ENCODE data around the gene CITED2. TPM values are rescaled to one million over a fixed set of nuclear protein-coding genes. Genes with fewer than 3 reads are reported as not detected.

CITED2 gene
- total RNA-seq, 1 experiment from 2014 or later, result 110 TPM

DNA sequence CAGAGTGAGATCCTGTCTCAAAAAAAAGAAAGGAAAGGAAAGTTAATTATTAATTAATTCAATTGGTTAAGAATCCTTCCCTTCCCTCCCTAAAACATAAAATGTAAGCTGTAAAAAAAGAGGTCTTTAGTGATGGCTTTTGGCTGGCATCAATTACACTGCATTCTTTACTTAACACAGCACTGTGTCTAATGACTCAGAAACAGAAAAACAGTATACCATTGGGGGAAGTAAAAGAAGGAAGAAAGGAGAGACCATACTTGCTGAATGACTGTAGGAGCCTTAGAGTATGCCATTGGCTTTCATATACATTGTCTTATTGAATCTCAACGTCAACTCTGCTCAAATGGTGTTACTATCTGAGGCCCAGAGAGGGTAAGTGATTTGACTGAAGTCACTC is 18.3 kb upstream of the CITED2 start:
- H3K4me1 ChIP-seq (ENCODE audit: insufficient read depth, low read length), result peaks cover 3% of the 10 kb centered on the region; the same call in 1 of the 2 replicates
- H3K18ac ChIP-seq (ENCODE audit: insufficient read length, low read depth, low read length), result no peak overlapping the region
- Mint-ChIP-seq H3K4me1 (peaks cover 8 to 15% of the 10 kb centered on the region in 2 experiments), H3K9me3 (peaks cover 0 to 3% of the 10 kb centered on the region in 2 experiments; a peak in 1 of 5 replicates), H3K27me3 (ENCODE audit: low read depth) (peaks cover 55% of the 10 kb centered on the region), H3K27ac (no peak overlapping the region), H3K4me3 (no peak overlapping the region), H3K36me3 (ENCODE audit: insufficient read depth in 1 of 3, low read depth in 3 of 3) (peaks cover 0 to 3% (median 0%) of the 10 kb centered on the region in 3 experiments; a peak in 1 of 7 replicates)
- no peak overlapping the region for H3T11ph ChIP-seq (ENCODE audit: low read length)
- WGBS (ENCODE audit: extremely low coverage, insufficient read length, low lambda C conversion rate), result no CpG with 5 or more reads among the region's 1 CpG
- H2BK5ac ChIP-seq (ENCODE audit: insufficient read length, low read length), result no peak overlapping the region
- no peaks in the 10 kb centered on the region for H3K23me2 ChIP-seq (ENCODE audit: insufficient read length, low read depth, low read length, poor library complexity, severe bottlenecking)
- no peak overlapping the region for H4K8ac ChIP-seq (replicated peaks; ENCODE audit: insufficient read length, low read depth, low read length)
- peaks cover 13% of the 10 kb centered on the region for H3K27me3 ChIP-seq (ENCODE audit: insufficient read depth, low read length)
- H3K4ac ChIP-seq (ENCODE audit: low read depth, low read length), result no peak overlapping the region
- TF ChIP-seq, protein P1, sequence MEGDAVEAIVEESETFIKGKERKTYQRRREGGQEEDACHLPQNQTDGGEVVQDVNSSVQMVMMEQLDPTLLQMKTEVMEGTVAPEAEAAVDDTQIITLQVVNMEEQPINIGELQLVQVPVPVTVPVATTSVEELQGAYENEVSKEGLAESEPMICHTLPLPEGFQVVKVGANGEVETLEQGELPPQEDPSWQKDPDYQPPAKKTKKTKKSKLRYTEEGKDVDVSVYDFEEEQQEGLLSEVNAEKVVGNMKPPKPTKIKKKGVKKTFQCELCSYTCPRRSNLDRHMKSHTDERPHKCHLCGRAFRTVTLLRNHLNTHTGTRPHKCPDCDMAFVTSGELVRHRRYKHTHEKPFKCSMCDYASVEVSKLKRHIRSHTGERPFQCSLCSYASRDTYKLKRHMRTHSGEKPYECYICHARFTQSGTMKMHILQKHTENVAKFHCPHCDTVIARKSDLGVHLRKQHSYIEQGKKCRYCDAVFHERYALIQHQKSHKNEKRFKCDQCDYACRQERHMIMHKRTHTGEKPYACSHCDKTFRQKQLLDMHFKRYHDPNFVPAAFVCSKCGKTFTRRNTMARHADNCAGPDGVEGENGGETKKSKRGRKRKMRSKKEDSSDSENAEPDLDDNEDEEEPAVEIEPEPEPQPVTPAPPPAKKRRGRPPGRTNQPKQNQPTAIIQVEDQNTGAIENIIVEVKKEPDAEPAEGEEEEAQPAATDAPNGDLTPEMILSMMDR (conservative IDR thresholded peaks at IDR 0.05), result no peak
- H3K27ac ChIP-seq (ENCODE audit: insufficient read length, low read depth, low read length), result no peak overlapping the region
- no peak overlapping the region for H2AFZ ChIP-seq (ENCODE audit: low read length)
- H3K56ac ChIP-seq (ENCODE audit: insufficient read length, low read depth, low read length), result no peak overlapping the region
- no peak overlapping the region for H2BK20ac ChIP-seq (ENCODE audit: low read depth, low read length, poor library complexity, severe bottlenecking)
- H4K20me1 ChIP-seq (ENCODE audit: control insufficient read depth, insufficient read depth, insufficient read length), result no peaks in the 10 kb centered on the region
- no peak overlapping the region for H3K23ac ChIP-seq (ENCODE audit: insufficient read length, low read depth, low read length)
- H3K79me2 ChIP-seq (ENCODE audit: insufficient read depth, low read length), result no peaks in the 10 kb centered on the region
- no peak overlapping the region for H2BK15ac ChIP-seq (ENCODE audit: low read depth, low read length)
- H3K14ac ChIP-seq (ENCODE audit: insufficient read depth, low read length), result no peak overlapping the region
- H3K9me3 ChIP-seq (ENCODE audit: control insufficient read depth, low read depth, low read length), result no peaks in the 10 kb centered on the region
- no peak overlapping the region for H2BK120ac ChIP-seq (ENCODE audit: low read depth, low read length, poor library complexity, severe bottlenecking)
- H3K4me2 ChIP-seq (ENCODE audit: insufficient read depth, insufficient read length, low read length), result no peak overlapping the region
- H2AK5ac ChIP-seq (ENCODE audit: insufficient read length, low read length), result no peak overlapping the region
- H2BK12ac ChIP-seq (ENCODE audit: insufficient read length, low read depth, low read length), result no peak overlapping the region
- no peak overlapping the region for H4K5ac ChIP-seq (ENCODE audit: insufficient read length, low read depth, low read length)
- H3K79me1 ChIP-seq (ENCODE audit: insufficient read depth, low read depth, low read length, poor library complexity, severe bottlenecking), result no peaks in the 10 kb centered on the region
- no peak for DNase-seq
- no peak overlapping the region for H4K91ac ChIP-seq (ENCODE audit: insufficient read length, low read depth, low read length)
- H3K9ac ChIP-seq (ENCODE audit: extremely low read depth, insufficient read length, low read length), result no peak overlapping the region
